HepG2 (cell line): Measurements from ENCODE around the gene RORC. TPM values are rescaled to one million over a fixed set of nuclear protein-coding genes. Genes with fewer than 3 reads are reported as not detected.

Source experiments
- ATF7-NPFF ChIP-seq: sonication (generic); formaldehyde crosslinking; IDR thresholded peaks from 2 replicates; pipeline ENCODE4 v1.8.1; 2023; ENCODE audit warnings: mild to moderate bottlenecking, low read depth, missing genetic modification reagents, moderate library complexity
- EZH2 ChIP-seq: conservative IDR thresholded peaks from 2 replicates; pipeline ENCODE4 v1.6.1; 2012; ENCODE audit warnings: mild to moderate bottlenecking, low read depth, low read length, moderate library complexity
- FOXK2 ChIP-seq: fragments of 450-650 bp; IDR thresholded peaks from 2 replicates; pipeline ENCODE4 v1.6.1; 2016
- FOXP4 ChIP-seq: sonication (generic); formaldehyde crosslinking; IDR thresholded peaks from 2 replicates; pipeline ENCODE4 v1.4.0; 2020; ENCODE audit warnings: missing genetic modification reagents
- HDAC1 ChIP-seq: sonication (generic); formaldehyde crosslinking; IDR thresholded peaks from 2 replicates; pipeline ENCODE4 v1.5.1; 2020; ENCODE audit warnings: mild to moderate bottlenecking, missing genetic modification reagents
- IKZF5 ChIP-seq: IDR thresholded peaks from 2 replicates; pipeline ENCODE4 v1.6.1; 2018; ENCODE audit warnings: missing genetic modification reagents, mild to moderate bottlenecking, missing compliant biosample characterization
- KAT8 ChIP-seq: IDR thresholded peaks from 2 replicates; pipeline ENCODE4 v1.6.1; 2016; ENCODE audit warnings: missing genetic modification reagents, missing compliant biosample characterization
- NR0B2 ChIP-seq: sonication (generic); formaldehyde crosslinking; IDR thresholded peaks from 2 replicates; pipeline ENCODE4 v1.4.0; 2020; ENCODE audit warnings: mild to moderate bottlenecking, missing genetic modification reagents
- NRL ChIP-seq: sonication (generic); formaldehyde crosslinking; IDR thresholded peaks from 2 replicates; pipeline ENCODE4 v1.5.0; 2020; ENCODE audit warnings: missing genetic modification reagents, mild to moderate bottlenecking, moderate library complexity, borderline replicate concordance
- PCBP2 ChIP-seq: fragments of 200-400 bp; formaldehyde crosslinking; optimal IDR thresholded peaks from 2 replicates; pipeline ENCODE3; 2018; ENCODE audit warnings: low read length, low read depth; ENCODE audit not compliant: poor library complexity, severe bottlenecking
- RELA ChIP-seq: sonication (generic); formaldehyde crosslinking; IDR thresholded peaks from 2 replicates; pipeline ENCODE4 v1.4.0; 2020; ENCODE audit warnings: missing genetic modification reagents
- SRSF4 ChIP-seq: fragments of 200-400 bp; formaldehyde crosslinking; IDR thresholded peaks from one replicate; pipeline ENCODE4 v1.6.1; 2018; ENCODE audit warnings: mild to moderate bottlenecking, low read depth, low read length, moderate library complexity; ENCODE audit not compliant: poor library complexity, severe bottlenecking
- TARDBP ChIP-seq: sonication (generic); formaldehyde crosslinking; IDR thresholded peaks from 2 replicates; pipeline ENCODE4 v1.8.0; 2022; ENCODE audit warnings: mild to moderate bottlenecking, missing genetic modification reagents
- TERF1 ChIP-seq: sonication (generic); formaldehyde crosslinking; IDR thresholded peaks from 2 replicates; pipeline ENCODE4 v1.8.0; 2022; ENCODE audit warnings: mild to moderate bottlenecking, missing genetic modification reagents, moderate library complexity
- THAP7 ChIP-seq: sonication (generic); formaldehyde crosslinking; IDR thresholded peaks from 2 replicates; pipeline ENCODE4 v1.8.1; 2023; ENCODE audit warnings: mild to moderate bottlenecking, missing genetic modification reagents
- ZFP36 ChIP-seq: fragments of 150-350 bp; IDR thresholded peaks from 2 replicates; pipeline ENCODE4 v1.6.1; 2018; ENCODE audit warnings: borderline replicate concordance, low read length, low read depth; ENCODE audit not compliant: partially characterized antibody
- ZNF136 ChIP-seq: sonication (generic); formaldehyde crosslinking; IDR thresholded peaks from 2 replicates; pipeline ENCODE4 v1.8.1; 2022; ENCODE audit warnings: low read depth, mild to moderate bottlenecking, moderate library complexity, missing genetic modification reagents
- ZNF230 ChIP-seq: sonication (generic); formaldehyde crosslinking; IDR thresholded peaks from 2 replicates; pipeline ENCODE4 v1.4.0; 2020; ENCODE audit warnings: mild to moderate bottlenecking, missing genetic modification reagents
- ZNF235 ChIP-seq: sonication (generic); formaldehyde crosslinking; IDR thresholded peaks from 2 replicates; pipeline ENCODE4 v1.8.1; 2023; ENCODE audit warnings: mild to moderate bottlenecking, missing genetic modification reagents, borderline replicate concordance
- ZNF256 ChIP-seq: sonication (generic); formaldehyde crosslinking; conservative IDR thresholded peaks from 2 replicates; pipeline ENCODE4 v1.4.0; 2020; ENCODE audit warnings: missing genetic modification reagents
- ZNF282 ChIP-seq: fragments of 450-650 bp; IDR thresholded peaks from 2 replicates; pipeline ENCODE4 v1.6.1; 2018; ENCODE audit not compliant: partially characterized antibody
- ZNF292 ChIP-seq: sonication (generic); formaldehyde crosslinking; IDR thresholded peaks from 2 replicates; pipeline ENCODE4 v1.8.1; 2022; ENCODE audit warnings: mild to moderate bottlenecking, low read depth, missing genetic modification reagents, borderline replicate concordance
- ZNF30 ChIP-seq: sonication (generic); formaldehyde crosslinking; IDR thresholded peaks from 2 replicates; pipeline ENCODE4 v1.5.0; 2020; ENCODE audit warnings: mild to moderate bottlenecking, missing genetic modification reagents
- ZNF556 ChIP-seq: sonication (generic); formaldehyde crosslinking; IDR thresholded peaks from 2 replicates; pipeline ENCODE4 v1.4.0; 2020; ENCODE audit warnings: mild to moderate bottlenecking, missing genetic modification reagents, borderline replicate concordance
- polyA plus RNA-seq, 8 experiments: library from polyadenylated mRNA; depleted of rRNA in 3 of 8; stranded (reverse) in 7 of 8; unstranded in 1 of 8; fragments of >200 nt; fragmentation: Illumina TruSeq in 4 of 8; extraction: Trizol in 4 of 8; gene quantifications; 2 replicates each; pipeline versions ENCODE4 v1.2.1 to v1.2.3, GENCODE V29; 2011 to 2016; ENCODE audit warnings: low read depth in 4 of 8, missing spikeins in 1 of 8, mixed read lengths in 1 of 8; ENCODE audit not compliant: insufficient read depth in 1 of 8
- total RNA-seq, 5 experiments: library from RNA; depleted of rRNA; stranded (reverse); fragments of >200 nt; fragmentation: Illumina TruSeq; extraction: Trizol; gene quantifications; 2 replicates each; pipeline ENCODE4 v1.2.3, GENCODE V29; 2016; ENCODE audit warnings: low read depth in 1 of 5

The RORC gene
- total and polyA plus RNA-seq, 2 of the 13 experiments (the other 11 are each of a cell fraction or from before 2014, with no cell fraction given): 2.5 to 6.5 TPM

GRCh38 chr1:151839457-151840403 is 8.1 kb upstream of the RORC start, which contains the start of gene C2CD4D (continued):
- 0 out of 2 replicates have a peak, but pooled peaks have one; percentile 27 for TF ChIP-seq IKZF5 (CRISPR knock-in tag)
- TF ChIP-seq FOXP4 (CRISPR knock-in tag): no peak
- TF ChIP-seq THAP7 (CRISPR knock-in tag): no peak
- TF ChIP-seq TERF1: no peak
- no peak for TF ChIP-seq ZNF30 (CRISPR knock-in tag)
- TF ChIP-seq HDAC1: peak; percentile 54; the same call in 1 of the 2 replicates
- TF ChIP-seq RELA (CRISPR knock-in tag): no peak
- no peak for TF ChIP-seq ZFP36
- no peak for TF ChIP-seq ZNF556 (CRISPR knock-in tag)
- peak; percentile 80 for TF ChIP-seq NRL (CRISPR knock-in tag)
- no peak for TF ChIP-seq ZNF256
- TF ChIP-seq PCBP2: no peak
- TF ChIP-seq KAT8 (CRISPR knock-in tag): peak; percentile 52; the same call in 1 of the 2 replicates
- TF ChIP-seq ATF7-NPFF (CRISPR knock-in tag): no peak
- TF ChIP-seq EZH2: no peak
- no peak for TF ChIP-seq NR0B2 (CRISPR knock-in tag)
- no peak for TF ChIP-seq ZNF282
- no peak for TF ChIP-seq FOXK2
- no peak for TF ChIP-seq ZNF292 (CRISPR knock-in tag)
- no peak for TF ChIP-seq SRSF4
- no peak for TF ChIP-seq ZNF235
- TF ChIP-seq ZNF136 (CRISPR knock-in tag): no peak
- TF ChIP-seq ZNF230 (CRISPR knock-in tag): no peak
- TF ChIP-seq TARDBP (CRISPR knock-in tag): 0 out of 2 replicates have a peak, but pooled peaks have one; percentile 42
